IMR-90 (cell line): ENCODE measurements around the gene CCL28. TPM values are rescaled to one million over a fixed set of nuclear protein-coding genes. Genes with fewer than 3 reads are reported as not detected.

Source experiments
- ATAC-seq: fragments of 200-7000 bp; cut with Tn5 transposase; 2 replicates; pipeline ENCODE4 v1.9.1; 2020; ENCODE audit warnings: low read depth, mild to moderate bottlenecking, moderate library complexity
- BruUV-seq: library from RNA; stranded (reverse); fragments of 400-500 nt; replicated peaks from 2 replicates; lab custom pipeline; 2021; lab: Mats Ljungman, UMichigan
- CTCF ChIA-PET: fragments of 300-600 bp; formaldehyde crosslinking; extraction: SDS; loops from one replicate; lab custom pipeline; 2021; ENCODE audit warnings: antibody characterized with exemption; lab: Yijun Ruan, JAX
- POLR2A ChIA-PET: fragments of 300-600 bp; sonication (Branson Sonifier 250); formaldehyde crosslinking; loops from one replicate; lab custom pipeline; 2022; ENCODE audit warnings: antibody characterized with exemption; ENCODE audit not compliant: unreplicated experiment; lab: Charles Lee
- DNase-seq: peaks from one replicate; pipeline ENCODE4 v3.0.0; 2013
- H2AFZ ChIP-seq: replicated peaks from 2 replicates; pipeline ENCODE3; 2013; ENCODE audit warnings: low read length, mild to moderate bottlenecking; ENCODE audit not compliant: poor library complexity
- H2AK5ac ChIP-seq: 2 replicates; pipeline ENCODE4 v1.6.1; 2013; ENCODE audit warnings: low read depth, low read length, inconsistent platforms
- H2AK9ac ChIP-seq: replicated peaks from 2 replicates; pipeline ENCODE3; 2013; ENCODE audit warnings: mild to moderate bottlenecking, low read depth, low read length, moderate library complexity; ENCODE audit not compliant: poor library complexity
- H2BK120ac ChIP-seq: 2 replicates; pipeline ENCODE4 v1.6.1; 2013; ENCODE audit warnings: low read depth, low read length, inconsistent platforms
- H2BK15ac ChIP-seq: 3 replicates; pipeline ENCODE4 v1.6.1; 2013; ENCODE audit warnings: low read depth, low read length, inconsistent platforms
- H2BK20ac ChIP-seq: 2 replicates; pipeline ENCODE4 v1.6.1; 2013; ENCODE audit warnings: low read depth, mild to moderate bottlenecking, inconsistent platforms, low read length, moderate library complexity
- H2BK5ac ChIP-seq: 2 replicates; pipeline ENCODE4 v1.6.1; 2013; ENCODE audit warnings: mild to moderate bottlenecking, low read depth, low read length, inconsistent platforms; ENCODE audit not compliant: poor library complexity, severe bottlenecking
- H3K14ac ChIP-seq: replicated peaks from 2 replicates; pipeline ENCODE4 v1.6.1; 2013; ENCODE audit warnings: low read depth, low read length, inconsistent platforms
- H3K18ac ChIP-seq: 2 replicates; pipeline ENCODE4 v1.6.1; 2013; ENCODE audit warnings: low read depth, low read length, control low read depth
- H3K23ac ChIP-seq: 2 replicates; pipeline ENCODE4 v1.6.1; 2013; ENCODE audit warnings: low read depth, low read length, inconsistent platforms
- H3K27ac ChIP-seq: 2 replicates; pipeline ENCODE4 v1.5.1; 2013; ENCODE audit warnings: mild to moderate bottlenecking, control low read depth, low read length; ENCODE audit not compliant: insufficient read depth
- H3K27me3 ChIP-seq: 2 replicates; pipeline ENCODE4 v1.6.1; 2013; ENCODE audit warnings: low read length; ENCODE audit not compliant: control insufficient read depth, insufficient read depth
- H3K36me3 ChIP-seq: 2 replicates; pipeline ENCODE4 v1.6.1; 2013; ENCODE audit warnings: low read length, mixed read lengths; ENCODE audit not compliant: control insufficient read depth, insufficient read depth
- H3K4ac ChIP-seq: 2 replicates; pipeline ENCODE4 v1.6.1; 2013; ENCODE audit warnings: low read depth, low read length, inconsistent platforms
- H3K4me1 ChIP-seq: 2 replicates; pipeline ENCODE4 v1.6.1; 2013; ENCODE audit warnings: low read length, mixed read lengths; ENCODE audit not compliant: control insufficient read depth, insufficient read depth
- H3K4me2 ChIP-seq: 2 replicates; pipeline ENCODE4 v1.6.1; 2013; ENCODE audit warnings: low read depth, mild to moderate bottlenecking, control low read depth, low read length, moderate library complexity
- H3K4me3 ChIP-seq: 2 replicates; pipeline ENCODE4 v1.5.1; 2013; ENCODE audit warnings: low read depth, mild to moderate bottlenecking, control low read depth, low read length, moderate library complexity; ENCODE audit not compliant: insufficient read depth
- H3K56ac ChIP-seq: 2 replicates; pipeline ENCODE4 v1.6.1; 2013; ENCODE audit warnings: low read length, inconsistent platforms; ENCODE audit not compliant: insufficient read depth; ENCODE audit errors: extremely low read depth
- H3K79me1 ChIP-seq, 2 experiments: 2 replicates each; pipeline ENCODE4 v1.6.1; 2013; ENCODE audit warnings: low read length in 2 of 2, inconsistent platforms in 1 of 2, low read depth in 1 of 2
- H3K9ac ChIP-seq: 2 replicates; pipeline ENCODE4 v1.6.1; 2013; ENCODE audit warnings: low read depth, low read length, control low read depth
- H3K9me1 ChIP-seq: 2 replicates; pipeline ENCODE4 v1.6.1; 2013; ENCODE audit warnings: low read length, inconsistent platforms; ENCODE audit not compliant: insufficient read depth
- H3K9me3 ChIP-seq: 2 replicates; pipeline ENCODE4 v1.6.1; 2013; ENCODE audit warnings: low read length; ENCODE audit not compliant: control insufficient read depth, insufficient read depth
- H4K20me1 ChIP-seq: 2 replicates; pipeline ENCODE4 v1.6.1; 2013; ENCODE audit warnings: low read length, inconsistent platforms; ENCODE audit not compliant: insufficient read depth
- H4K5ac ChIP-seq: 2 replicates; pipeline ENCODE4 v1.6.1; 2013; ENCODE audit warnings: mild to moderate bottlenecking, low read depth, low read length, control low read depth
- H4K8ac ChIP-seq, 2 experiments: 2 replicates each; pipeline ENCODE4 v1.6.1; 2013; ENCODE audit warnings: low read depth in 2 of 2, low read length in 2 of 2, control low read depth in 1 of 2, inconsistent platforms in 1 of 2
- H4K91ac ChIP-seq: 2 replicates; pipeline ENCODE4 v1.6.1; 2013; ENCODE audit warnings: low read depth, low read length, inconsistent platforms; ENCODE audit not compliant: insufficient read depth
- CEBPB ChIP-seq: IDR thresholded peaks from 2 replicates; pipeline ENCODE4 v1.6.1; 2012; ENCODE audit warnings: low read depth, low read length, improper control_type of control experiment
- CHD1 ChIP-seq: IDR thresholded peaks from 2 replicates; pipeline ENCODE4 v1.6.1; 2012; ENCODE audit warnings: low read depth, low read length, improper control_type of control experiment
- FOS ChIP-seq: fragments of 150-350 bp; IDR thresholded peaks from 2 replicates; pipeline ENCODE4 v1.6.1; 2016; ENCODE audit warnings: low read depth, low read length
- MAZ ChIP-seq: IDR thresholded peaks from 2 replicates; pipeline ENCODE4 v1.6.1; 2012; ENCODE audit warnings: low read depth, mild to moderate bottlenecking, low read length, improper control_type of control experiment, moderate library complexity, borderline replicate concordance
- POLR2A ChIP-seq: IDR thresholded peaks from 2 replicates; pipeline ENCODE4 v1.6.1; 2012; ENCODE audit warnings: mild to moderate bottlenecking, low read depth, low read length
- RCOR1 ChIP-seq: IDR thresholded peaks from 2 replicates; pipeline ENCODE4 v1.6.1; 2012; ENCODE audit warnings: mild to moderate bottlenecking, low read length, improper control_type of control experiment; ENCODE audit not compliant: insufficient replicate concordance
- RFX5 ChIP-seq: IDR thresholded peaks from 2 replicates; pipeline ENCODE4 v1.8.0; 2012; ENCODE audit warnings: low read depth, mild to moderate bottlenecking, low read length, moderate library complexity
- SMC3 ChIP-seq: fragments of 150-350 bp; IDR thresholded peaks from 2 replicates; pipeline ENCODE4 v1.6.1; 2016; ENCODE audit warnings: low read depth, mild to moderate bottlenecking, antibody characterized with exemption, low read length, moderate library complexity
- WGBS, 2 experiments: methylation state at CpG; one replicate each; pipeline versions ENCODE4 v1.1.5 to v1.1.7; 2013; ENCODE audit warnings: missing lambda C conversion rate in 2 of 2; ENCODE audit not compliant: insufficient read length in 1 of 2; ENCODE audit errors: extremely low coverage in 2 of 2; 5-methylcytosine and 5-hydroxymethylcytosine counted together
- dilution Hi-C: fragments of 300-500 bp; cut with HindIII; formaldehyde crosslinking; loops from one replicate; pipeline ENCODE4 v1.14.3; 2018; ENCODE audit warnings: low sequenced_read_pairs; ENCODE audit not compliant: unreplicated experiment
- in situ Hi-C: fragments of 300-500 bp; cut with MboI; formaldehyde crosslinking; loops from 3 replicates; pipeline ENCODE4 v1.14.3; 2019; ENCODE audit warnings: low sequenced_read_pairs, inconsistent platforms, mixed read lengths
- intact Hi-C: fragments of 100-400 bp; cut with micrococcal nuclease; formaldehyde crosslinking; loops from 2 replicates; pipeline ENCODE4 v1.10.0; 2022
- polyA plus RNA-seq, 3 experiments: library from polyadenylated mRNA; depleted of rRNA; stranded (reverse); fragments of >200 nt; gene quantifications; 2 replicates each; pipeline ENCODE4 v1.2.3, GENCODE V29; 2012; ENCODE audit warnings: low replicate concordance in 1 of 3
- total RNA-seq: library from RNA; depleted of rRNA; stranded (reverse); fragments of >200 nt; gene quantifications from 2 replicates; pipeline ENCODE4 v1.2.3, GENCODE V29; 2012
- TF ChIP-seq, protein P1 (sequence below): fragments of 150-350 bp; IDR thresholded peaks from 2 replicates; pipeline ENCODE4 v1.6.1; 2017; ENCODE audit warnings: mild to moderate bottlenecking, antibody characterized with exemption, low read length, low read depth
- TF ChIP-seq, protein P2 (sequence below): conservative IDR thresholded peaks from 2 replicates; pipeline ENCODE4 v1.5.1; 2012; ENCODE audit warnings: mild to moderate bottlenecking, low read depth, low read length, improper control_type of control experiment
- TF ChIP-seq, protein P3 (sequence below): fragments of 150-350 bp; IDR thresholded peaks from 2 replicates; pipeline ENCODE4 v1.6.1; 2016; ENCODE audit warnings: low read depth, mild to moderate bottlenecking, low read length, moderate library complexity, borderline replicate concordance

CCL28 gene
- total and polyA plus RNA-seq, 2 of the 4 experiments (the other 2 are of a cell fraction): under 0.01 to 0.02 TPM

DNA sequence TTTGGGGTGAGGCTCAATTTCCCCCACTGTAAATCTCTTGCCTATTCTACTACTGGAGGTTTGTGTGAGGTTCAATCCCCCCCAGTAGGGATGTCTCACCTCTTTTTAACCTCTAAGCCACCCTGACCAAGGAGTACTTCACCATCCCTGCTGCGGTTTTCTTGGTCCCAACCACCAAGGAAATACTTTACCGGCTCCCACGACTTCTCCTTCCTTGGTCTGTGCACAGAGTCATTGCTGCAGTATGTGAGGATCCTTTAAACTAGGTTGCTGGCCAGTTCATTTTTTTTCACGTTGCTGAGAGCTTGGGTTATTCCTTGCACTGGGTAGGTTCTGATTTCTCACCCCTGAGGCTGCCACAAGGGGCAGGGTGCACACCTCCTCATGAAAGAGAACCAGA is 76.5 kb downstream of the CCL28 start:
- ChIA-PET POLR2A (no interaction called here), CTCF (no interaction called here)
- H2BK15ac ChIP-seq: no peak overlapping the region
- H3K56ac ChIP-seq: no peak overlapping the region
- no peak for DNase-seq
- H3K27me3 ChIP-seq: no peaks in the 10 kb centered on the region
- H4K91ac ChIP-seq: no peak overlapping the region
- no peaks in the 10 kb centered on the region for H3K9me1 ChIP-seq
- intact Hi-C loops (no loop called here), dilution Hi-C loops (no loop called here), in situ Hi-C loops (no loop called here)
- peaks cover 6% of the 10 kb centered on the region; the same call in 1 of the 2 replicates for H3K9me3 ChIP-seq
- no TSS peak for BruUV-seq
- H4K20me1 ChIP-seq: no peaks in the 10 kb centered on the region
- H2AFZ ChIP-seq: no peak overlapping the region
- H2BK20ac ChIP-seq: no peak overlapping the region
- no peak overlapping the region for H3K27ac ChIP-seq
- no peaks in the 10 kb centered on the region for H3K36me3 ChIP-seq
- H4K8ac ChIP-seq: no peak overlapping the region
- no peak overlapping the region for H2AK5ac ChIP-seq
- no peak for ATAC-seq
- no peak overlapping the region for H2BK5ac ChIP-seq
- no peaks in the 10 kb centered on the region for H3K79me1 ChIP-seq
- WGBS, 2 experiments: no CpG with 5 or more reads among the region's 4 CpGs
- no peak overlapping the region for H3K9ac ChIP-seq
- no peak overlapping the region for H4K5ac ChIP-seq
- H2AK9ac ChIP-seq: no peak overlapping the region
- H3K23ac ChIP-seq: no peak overlapping the region
- H3K14ac ChIP-seq: no peak overlapping the region
- no peak overlapping the region for H3K4ac ChIP-seq
- H3K4me2 ChIP-seq: no peak overlapping the region
- no peak overlapping the region for H2BK120ac ChIP-seq
- no peak overlapping the region for H3K4me3 ChIP-seq
- H3K18ac ChIP-seq: no peak overlapping the region
- TF ChIP-seq, protein P1, sequence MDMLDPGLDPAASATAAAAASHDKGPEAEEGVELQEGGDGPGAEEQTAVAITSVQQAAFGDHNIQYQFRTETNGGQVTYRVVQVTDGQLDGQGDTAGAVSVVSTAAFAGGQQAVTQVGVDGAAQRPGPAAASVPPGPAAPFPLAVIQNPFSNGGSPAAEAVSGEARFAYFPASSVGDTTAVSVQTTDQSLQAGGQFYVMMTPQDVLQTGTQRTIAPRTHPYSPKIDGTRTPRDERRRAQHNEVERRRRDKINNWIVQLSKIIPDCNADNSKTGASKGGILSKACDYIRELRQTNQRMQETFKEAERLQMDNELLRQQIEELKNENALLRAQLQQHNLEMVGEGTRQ: no peak
- no peak for TF ChIP-seq RCOR1
- TF ChIP-seq SMC3: no peak
- no peak for TF ChIP-seq FOS
- no peak for TF ChIP-seq RFX5
- TF ChIP-seq POLR2A: no peak
- TF ChIP-seq CEBPB: no peak
- TF ChIP-seq, protein P2, sequence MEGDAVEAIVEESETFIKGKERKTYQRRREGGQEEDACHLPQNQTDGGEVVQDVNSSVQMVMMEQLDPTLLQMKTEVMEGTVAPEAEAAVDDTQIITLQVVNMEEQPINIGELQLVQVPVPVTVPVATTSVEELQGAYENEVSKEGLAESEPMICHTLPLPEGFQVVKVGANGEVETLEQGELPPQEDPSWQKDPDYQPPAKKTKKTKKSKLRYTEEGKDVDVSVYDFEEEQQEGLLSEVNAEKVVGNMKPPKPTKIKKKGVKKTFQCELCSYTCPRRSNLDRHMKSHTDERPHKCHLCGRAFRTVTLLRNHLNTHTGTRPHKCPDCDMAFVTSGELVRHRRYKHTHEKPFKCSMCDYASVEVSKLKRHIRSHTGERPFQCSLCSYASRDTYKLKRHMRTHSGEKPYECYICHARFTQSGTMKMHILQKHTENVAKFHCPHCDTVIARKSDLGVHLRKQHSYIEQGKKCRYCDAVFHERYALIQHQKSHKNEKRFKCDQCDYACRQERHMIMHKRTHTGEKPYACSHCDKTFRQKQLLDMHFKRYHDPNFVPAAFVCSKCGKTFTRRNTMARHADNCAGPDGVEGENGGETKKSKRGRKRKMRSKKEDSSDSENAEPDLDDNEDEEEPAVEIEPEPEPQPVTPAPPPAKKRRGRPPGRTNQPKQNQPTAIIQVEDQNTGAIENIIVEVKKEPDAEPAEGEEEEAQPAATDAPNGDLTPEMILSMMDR: no peak
- no peak for TF ChIP-seq MAZ
- TF ChIP-seq CHD1: no peak
- TF ChIP-seq, protein P3, sequence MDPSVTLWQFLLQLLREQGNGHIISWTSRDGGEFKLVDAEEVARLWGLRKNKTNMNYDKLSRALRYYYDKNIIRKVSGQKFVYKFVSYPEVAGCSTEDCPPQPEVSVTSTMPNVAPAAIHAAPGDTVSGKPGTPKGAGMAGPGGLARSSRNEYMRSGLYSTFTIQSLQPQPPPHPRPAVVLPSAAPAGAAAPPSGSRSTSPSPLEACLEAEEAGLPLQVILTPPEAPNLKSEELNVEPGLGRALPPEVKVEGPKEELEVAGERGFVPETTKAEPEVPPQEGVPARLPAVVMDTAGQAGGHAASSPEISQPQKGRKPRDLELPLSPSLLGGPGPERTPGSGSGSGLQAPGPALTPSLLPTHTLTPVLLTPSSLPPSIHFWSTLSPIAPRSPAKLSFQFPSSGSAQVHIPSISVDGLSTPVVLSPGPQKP: no peak
- H3K4me1 ChIP-seq: no peaks in the 10 kb centered on the region
